C4-2B (cell line): ENCODE data around the gene PIGR.

Experiments used
- CTCF ChIP-seq: fragments of 450-650 bp; conservative IDR thresholded peaks from 2 replicates; pipeline ENCODE4 v1.5.1; 2017; ENCODE audit warnings: mild to moderate bottlenecking
- ZFX ChIP-seq: fragments of 450-650 bp; IDR thresholded peaks from 2 replicates; pipeline ENCODE4 v1.6.1; 2017

- peak; percentile 24 for TF ChIP-seq CTCF
- peak; percentile 41; the same call in 1 of the 2 replicates for TF ChIP-seq ZFX
Measured at GRCh38 chr1:206909161-206909882, 36.9 kb downstream of the PIGR start.
